ENCODE results near the gene KCTD1. TPM values are rescaled to one million over a fixed set of nuclear protein-coding genes. Genes with fewer than 3 reads are reported as not detected.

KCTD1 gene
- polyA plus RNA-seq, 1 of the 3 experiments (the other 2 are of a cell fraction) = 12.8 TPM

DNA sequence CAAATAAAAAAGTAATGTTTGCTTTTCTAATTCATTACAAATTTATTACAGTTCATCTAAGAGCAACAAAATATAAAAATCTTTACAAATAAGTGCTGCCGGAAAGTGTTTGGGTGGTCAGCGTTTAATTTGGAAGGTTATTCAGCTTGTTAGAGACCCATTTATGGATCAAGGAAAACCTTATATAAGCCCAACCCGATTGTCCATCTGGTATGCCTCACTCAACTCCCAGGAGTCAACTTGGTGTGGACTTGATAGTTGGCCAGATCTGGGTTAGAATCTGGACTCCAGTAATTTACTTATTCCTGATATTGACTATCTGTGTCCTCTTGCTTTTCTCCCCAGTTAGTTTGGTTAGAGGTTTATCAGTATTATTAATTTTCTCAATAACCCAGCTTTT is 106.2 kb downstream of the KCTD1 start:
- no peak overlapping the region for H3K27ac ChIP-seq (ENCODE audit: low read depth in 2 of 2, low read length in 1 of 2)

DNA sequence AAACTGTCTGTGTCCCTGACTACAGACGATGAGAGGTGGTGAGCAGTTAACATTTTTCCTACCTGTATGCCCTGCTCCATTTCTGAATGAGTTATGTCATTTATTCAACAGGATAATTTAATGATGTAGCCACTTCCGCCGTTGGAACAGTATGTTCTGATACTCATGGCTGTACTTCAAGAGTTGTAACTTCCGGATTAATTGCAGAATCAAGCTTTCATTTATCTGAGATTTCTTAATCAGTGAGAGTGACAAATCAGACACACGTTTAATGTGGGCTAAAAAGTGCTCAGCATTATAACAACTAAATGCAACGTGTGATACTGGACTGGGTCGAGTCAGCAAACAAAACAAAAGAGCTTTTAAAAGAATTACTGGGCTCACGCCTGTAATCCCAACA is 107.7 kb downstream of the KCTD1 start:
- H3K27ac ChIP-seq (ENCODE audit: low read depth in 2 of 2, low read length in 1 of 2) = no peak overlapping the region
- POLR2A ChIA-PET = no interaction called here
- no peaks in the 10 kb centered on the region for H4K20me1 ChIP-seq (ENCODE audit: insufficient read depth)
- no peak overlapping the region for H3K4me3 ChIP-seq (ENCODE audit: low read depth in 2 of 2, low read length in 1 of 2)
- H3K9ac ChIP-seq = no peak overlapping the region
- H3K4me1 ChIP-seq (ENCODE audit: control insufficient read depth in 1 of 2, insufficient read depth in 2 of 2, low read depth in 1 of 2, low read length in 1 of 2) = peaks cover 0 to 11% of the 10 kb centered on the region in 2 experiments; a peak in 1 of 4 replicates
- DNase-seq = no peak
- no peaks in the 10 kb centered on the region for H3K79me2 ChIP-seq (ENCODE audit: insufficient read depth)
- no peaks in the 10 kb centered on the region for H3K9me2 ChIP-seq
- H3K9me3 ChIP-seq = no peaks in the 10 kb centered on the region
- CTCF ChIA-PET = interaction anchor here (0.8 to 2.6 kb wide), 5 partner anchors 12 to 496 kb away, joined by 3 to 7 read pairs (median 3); no protein-coding TSS in a partner anchor
- H2AFZ ChIP-seq (ENCODE audit: low read depth) = no peak overlapping the region
- H3F3A ChIP-seq (replicated peaks; ENCODE audit: insufficient read depth) = no peaks in the 10 kb centered on the region
- 84% methylated on average over 8 of the region's 8 CpGs for WGBS (ENCODE audit: low lambda C conversion rate)
- no peak overlapping the region for H3K4me2 ChIP-seq
- H3K27me3 ChIP-seq (ENCODE audit: insufficient read depth) = no peaks in the 10 kb centered on the region
- no peaks in the 10 kb centered on the region for H3K36me3 ChIP-seq (replicated peaks in 1 of 2; ENCODE audit: control insufficient read depth in 1 of 2, insufficient read depth in 2 of 2, low read length in 1 of 2)
- TF ChIP-seq TAF1 (IDR thresholded peaks at IDR 0.05; ENCODE audit: borderline replicate concordance, low read depth, low read length) (no peak), MXI1 (IDR thresholded peaks at IDR 0.05; ENCODE audit: low read depth, low read length) (no peak), SIN3A (IDR thresholded peaks at IDR 0.05; ENCODE audit: borderline replicate concordance, low read depth, low read length) (no peak), POLR2AphosphoS5 (IDR thresholded peaks at IDR 0.05; ENCODE audit: low read depth, low read length) (no peak), JUND (IDR thresholded peaks at IDR 0.05) (no peak), YY1 (IDR thresholded peaks at IDR 0.05; ENCODE audit: low read depth) (no peak), RAD21 (IDR thresholded peaks at IDR 0.05; ENCODE audit: low read length) (no peak), RFX5 (IDR thresholded peaks at IDR 0.05; ENCODE audit: low read length) (no peak), NFIC (IDR thresholded peaks at IDR 0.05; ENCODE audit: borderline replicate concordance) (no peak)
- TF ChIP-seq, protein P1, sequence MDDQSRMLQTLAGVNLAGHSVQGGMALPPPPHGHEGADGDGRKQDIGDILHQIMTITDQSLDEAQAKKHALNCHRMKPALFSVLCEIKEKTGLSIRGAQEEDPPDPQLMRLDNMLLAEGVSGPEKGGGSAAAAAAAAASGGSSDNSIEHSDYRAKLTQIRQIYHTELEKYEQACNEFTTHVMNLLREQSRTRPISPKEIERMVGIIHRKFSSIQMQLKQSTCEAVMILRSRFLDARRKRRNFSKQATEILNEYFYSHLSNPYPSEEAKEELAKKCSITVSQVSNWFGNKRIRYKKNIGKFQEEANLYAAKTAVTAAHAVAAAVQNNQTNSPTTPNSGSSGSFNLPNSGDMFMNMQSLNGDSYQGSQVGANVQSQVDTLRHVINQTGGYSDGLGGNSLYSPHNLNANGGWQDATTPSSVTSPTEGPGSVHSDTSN (IDR thresholded peaks at IDR 0.05) = no peak
- TF ChIP-seq, protein P2, sequence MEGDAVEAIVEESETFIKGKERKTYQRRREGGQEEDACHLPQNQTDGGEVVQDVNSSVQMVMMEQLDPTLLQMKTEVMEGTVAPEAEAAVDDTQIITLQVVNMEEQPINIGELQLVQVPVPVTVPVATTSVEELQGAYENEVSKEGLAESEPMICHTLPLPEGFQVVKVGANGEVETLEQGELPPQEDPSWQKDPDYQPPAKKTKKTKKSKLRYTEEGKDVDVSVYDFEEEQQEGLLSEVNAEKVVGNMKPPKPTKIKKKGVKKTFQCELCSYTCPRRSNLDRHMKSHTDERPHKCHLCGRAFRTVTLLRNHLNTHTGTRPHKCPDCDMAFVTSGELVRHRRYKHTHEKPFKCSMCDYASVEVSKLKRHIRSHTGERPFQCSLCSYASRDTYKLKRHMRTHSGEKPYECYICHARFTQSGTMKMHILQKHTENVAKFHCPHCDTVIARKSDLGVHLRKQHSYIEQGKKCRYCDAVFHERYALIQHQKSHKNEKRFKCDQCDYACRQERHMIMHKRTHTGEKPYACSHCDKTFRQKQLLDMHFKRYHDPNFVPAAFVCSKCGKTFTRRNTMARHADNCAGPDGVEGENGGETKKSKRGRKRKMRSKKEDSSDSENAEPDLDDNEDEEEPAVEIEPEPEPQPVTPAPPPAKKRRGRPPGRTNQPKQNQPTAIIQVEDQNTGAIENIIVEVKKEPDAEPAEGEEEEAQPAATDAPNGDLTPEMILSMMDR (IDR thresholded peaks at IDR 0.05) = no peak
- TF ChIP-seq, protein P3, sequence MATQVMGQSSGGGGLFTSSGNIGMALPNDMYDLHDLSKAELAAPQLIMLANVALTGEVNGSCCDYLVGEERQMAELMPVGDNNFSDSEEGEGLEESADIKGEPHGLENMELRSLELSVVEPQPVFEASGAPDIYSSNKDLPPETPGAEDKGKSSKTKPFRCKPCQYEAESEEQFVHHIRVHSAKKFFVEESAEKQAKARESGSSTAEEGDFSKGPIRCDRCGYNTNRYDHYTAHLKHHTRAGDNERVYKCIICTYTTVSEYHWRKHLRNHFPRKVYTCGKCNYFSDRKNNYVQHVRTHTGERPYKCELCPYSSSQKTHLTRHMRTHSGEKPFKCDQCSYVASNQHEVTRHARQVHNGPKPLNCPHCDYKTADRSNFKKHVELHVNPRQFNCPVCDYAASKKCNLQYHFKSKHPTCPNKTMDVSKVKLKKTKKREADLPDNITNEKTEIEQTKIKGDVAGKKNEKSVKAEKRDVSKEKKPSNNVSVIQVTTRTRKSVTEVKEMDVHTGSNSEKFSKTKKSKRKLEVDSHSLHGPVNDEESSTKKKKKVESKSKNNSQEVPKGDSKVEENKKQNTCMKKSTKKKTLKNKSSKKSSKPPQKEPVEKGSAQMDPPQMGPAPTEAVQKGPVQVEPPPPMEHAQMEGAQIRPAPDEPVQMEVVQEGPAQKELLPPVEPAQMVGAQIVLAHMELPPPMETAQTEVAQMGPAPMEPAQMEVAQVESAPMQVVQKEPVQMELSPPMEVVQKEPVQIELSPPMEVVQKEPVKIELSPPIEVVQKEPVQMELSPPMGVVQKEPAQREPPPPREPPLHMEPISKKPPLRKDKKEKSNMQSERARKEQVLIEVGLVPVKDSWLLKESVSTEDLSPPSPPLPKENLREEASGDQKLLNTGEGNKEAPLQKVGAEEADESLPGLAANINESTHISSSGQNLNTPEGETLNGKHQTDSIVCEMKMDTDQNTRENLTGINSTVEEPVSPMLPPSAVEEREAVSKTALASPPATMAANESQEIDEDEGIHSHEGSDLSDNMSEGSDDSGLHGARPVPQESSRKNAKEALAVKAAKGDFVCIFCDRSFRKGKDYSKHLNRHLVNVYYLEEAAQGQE (IDR thresholded peaks at IDR 0.05; ENCODE audit: low read depth, low read length) = no peak
- TF ChIP-seq, protein P4, sequence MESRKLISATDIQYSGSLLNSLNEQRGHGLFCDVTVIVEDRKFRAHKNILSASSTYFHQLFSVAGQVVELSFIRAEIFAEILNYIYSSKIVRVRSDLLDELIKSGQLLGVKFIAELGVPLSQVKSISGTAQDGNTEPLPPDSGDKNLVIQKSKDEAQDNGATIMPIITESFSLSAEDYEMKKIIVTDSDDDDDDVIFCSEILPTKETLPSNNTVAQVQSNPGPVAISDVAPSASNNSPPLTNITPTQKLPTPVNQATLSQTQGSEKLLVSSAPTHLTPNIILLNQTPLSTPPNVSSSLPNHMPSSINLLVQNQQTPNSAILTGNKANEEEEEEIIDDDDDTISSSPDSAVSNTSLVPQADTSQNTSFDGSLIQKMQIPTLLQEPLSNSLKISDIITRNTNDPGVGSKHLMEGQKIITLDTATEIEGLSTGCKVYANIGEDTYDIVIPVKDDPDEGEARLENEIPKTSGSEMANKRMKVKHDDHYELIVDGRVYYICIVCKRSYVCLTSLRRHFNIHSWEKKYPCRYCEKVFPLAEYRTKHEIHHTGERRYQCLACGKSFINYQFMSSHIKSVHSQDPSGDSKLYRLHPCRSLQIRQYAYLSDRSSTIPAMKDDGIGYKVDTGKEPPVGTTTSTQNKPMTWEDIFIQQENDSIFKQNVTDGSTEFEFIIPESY (IDR thresholded peaks at IDR 0.05; ENCODE audit: borderline replicate concordance, low read depth) = no peak
- TF ChIP-seq, protein P5, sequence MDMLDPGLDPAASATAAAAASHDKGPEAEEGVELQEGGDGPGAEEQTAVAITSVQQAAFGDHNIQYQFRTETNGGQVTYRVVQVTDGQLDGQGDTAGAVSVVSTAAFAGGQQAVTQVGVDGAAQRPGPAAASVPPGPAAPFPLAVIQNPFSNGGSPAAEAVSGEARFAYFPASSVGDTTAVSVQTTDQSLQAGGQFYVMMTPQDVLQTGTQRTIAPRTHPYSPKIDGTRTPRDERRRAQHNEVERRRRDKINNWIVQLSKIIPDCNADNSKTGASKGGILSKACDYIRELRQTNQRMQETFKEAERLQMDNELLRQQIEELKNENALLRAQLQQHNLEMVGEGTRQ (IDR thresholded peaks at IDR 0.05; ENCODE audit: borderline replicate concordance, low read depth, low read length) = no peak

More for the DNA sequence above, 106.2 kb downstream of the KCTD1 start:
- no peaks in the 10 kb centered on the region for H3K79me2 ChIP-seq (ENCODE audit: insufficient read depth)
- H3K4me3 ChIP-seq (ENCODE audit: low read depth in 2 of 2, low read length in 1 of 2) = no peak overlapping the region
- DNase-seq = no peak
- TF ChIP-seq RXRA (IDR thresholded peaks at IDR 0.05; ENCODE audit: borderline replicate concordance, low read depth) (no peak), GATA2 (CRISPR knock-in tag; IDR thresholded peaks at IDR 0.05) (no peak), FOSL2 (IDR thresholded peaks at IDR 0.05; ENCODE audit: borderline replicate concordance, low read depth) (no peak), YY1 (IDR thresholded peaks at IDR 0.05; ENCODE audit: low read depth) (no peak), POLR2AphosphoS5 (IDR thresholded peaks at IDR 0.05; ENCODE audit: low read depth, low read length) (no peak), MEF2A (IDR thresholded peaks at IDR 0.05; ENCODE audit: borderline replicate concordance, low read depth) (no peak), JUND (IDR thresholded peaks at IDR 0.05) (no peak), TCF12 (IDR thresholded peaks at IDR 0.05) (no peak), SMC3 (IDR thresholded peaks at IDR 0.05; ENCODE audit: low read depth, low read length) (no peak), TAF1 (IDR thresholded peaks at IDR 0.05; ENCODE audit: borderline replicate concordance, low read depth, low read length) (no peak), MXI1 (IDR thresholded peaks at IDR 0.05; ENCODE audit: low read depth, low read length) (no peak), SIN3A (IDR thresholded peaks at IDR 0.05; ENCODE audit: borderline replicate concordance, low read depth, low read length) (no peak), RAD21 (IDR thresholded peaks at IDR 0.05; ENCODE audit: low read length) (no peak)
- no peaks in the 10 kb centered on the region for H3K9me2 ChIP-seq
- ChIA-PET CTCF (interaction anchor here (1.2 to 2.6 kb wide), 2 partner anchors 19 to 58 kb away, joined by 3 to 7 read pairs; no protein-coding TSS in a partner anchor), POLR2A (no interaction called here)
- no peak overlapping the region for H3K4me2 ChIP-seq
- no peaks in the 10 kb centered on the region for H4K20me1 ChIP-seq (ENCODE audit: insufficient read depth)
- no peak overlapping the region for H2AFZ ChIP-seq (ENCODE audit: low read depth)
- H3F3A ChIP-seq (replicated peaks; ENCODE audit: insufficient read depth) = no peaks in the 10 kb centered on the region
- no peaks in the 10 kb centered on the region; a peak in 1 of 4 replicates for H3K4me1 ChIP-seq (ENCODE audit: control insufficient read depth in 1 of 2, insufficient read depth in 2 of 2, low read depth in 1 of 2, low read length in 1 of 2)
- no peaks in the 10 kb centered on the region for H3K36me3 ChIP-seq (replicated peaks in 1 of 2; ENCODE audit: control insufficient read depth in 1 of 2, insufficient read depth in 2 of 2, low read length in 1 of 2)
- H3K27me3 ChIP-seq (ENCODE audit: insufficient read depth) = no peaks in the 10 kb centered on the region
- H3K9ac ChIP-seq = no peak overlapping the region
- H3K9me3 ChIP-seq = no peaks in the 10 kb centered on the region
- 85% methylated on average over 3 of the region's 3 CpGs for WGBS (ENCODE audit: low lambda C conversion rate)
